Transverse colon (tissue), 4 donors: ENCODE data around the gene HMGCS2. TPM values are rescaled to one million over a fixed set of nuclear protein-coding genes. Genes with fewer than 3 reads are reported as not detected.

Experiments
- DNase-seq: peaks from one replicate; pipeline ENCODE4 v3.0.0-alpha.2; 2019
- H3K27ac ChIP-seq, 4 donors: fragments of 200-600 bp; sonication (generic); 2 replicates each; pipeline ENCODE4 v1.5.1; 2016 to 2018; ENCODE audit warnings: inconsistent platforms in 4 of 4
- H3K27me3 ChIP-seq: fragments of 200-600 bp; sonication (generic); 2 replicates; pipeline ENCODE4 v1.5.1; 2017; ENCODE audit warnings: inconsistent platforms
- H3K36me3 ChIP-seq, 4 donors: fragments of 200-600 bp; sonication (generic); 2 replicates each; pipeline ENCODE4 v1.5.1; 2017 to 2019; ENCODE audit warnings: inconsistent platforms in 4 of 4
- H3K4me1 ChIP-seq, 4 donors: fragments of 200-600 bp; sonication (generic); 2 replicates each; pipeline ENCODE4 v1.5.1; 2017 to 2020; ENCODE audit warnings: inconsistent platforms in 4 of 4
- H3K4me3 ChIP-seq, 4 donors: fragments of 200-600 bp; sonication (generic); 1 replicate in 1 of 4; 2 replicates in 3 of 4; pipeline versions ENCODE4 v1.5.1 to v1.6.1; 2017 to 2019; ENCODE audit warnings: inconsistent platforms in 4 of 4
- H3K9me3 ChIP-seq, 2 donors: fragments of 200-600 bp; sonication (generic); 2 replicates each; pipeline ENCODE4 v1.5.1; 2017 to 2019; ENCODE audit warnings: inconsistent platforms in 2 of 2
- CTCF ChIP-seq, 5 experiments: fragments of 200-600 bp in 3 of 5; fragments of 450-650 bp in 2 of 5; sonication (generic) in 3 of 5; IDR thresholded peaks; 1 replicate in 2 of 5; 2 replicates in 3 of 5; pipeline ENCODE4 v1.5.1; 2016 to 2017; ENCODE audit warnings: antibody characterized with exemption in 5 of 5, inconsistent platforms in 3 of 5, mild to moderate bottlenecking in 2 of 5, moderate library complexity in 1 of 5
- EP300 ChIP-seq: sonication (generic); formaldehyde crosslinking; IDR thresholded peaks from one replicate; pipeline ENCODE4 v1.6.1; 2017; ENCODE audit warnings: antibody characterized with exemption, low read depth
- POLR2A ChIP-seq: fragments of 450-650 bp; IDR thresholded peaks from one replicate; pipeline ENCODE4 v1.6.1; 2016; ENCODE audit warnings: antibody characterized with exemption, mild to moderate bottlenecking, moderate library complexity
- POLR2AphosphoS5 ChIP-seq, 3 donors: sonication (generic); formaldehyde crosslinking; IDR thresholded peaks; one replicate each; pipeline ENCODE4 v1.6.1; 2016; ENCODE audit warnings: antibody characterized with exemption in 3 of 3
- WGBS, 2 donors: methylation state at CpG; one replicate each; pipeline ENCODE4 v1.1.5; 2018; ENCODE audit warnings: low coverage in 1 of 2; 5-methylcytosine and 5-hydroxymethylcytosine counted together
- in situ Hi-C, 4 donors: fragments of 200-750 bp; cut with MboI; loops; one replicate each; pipeline versions ENCODE4 v1.15.0 to v1.15.1; 2017; ENCODE audit warnings: low sequenced_read_pairs in 3 of 4, low pct_ligation_motif_present in 1 of 4, low pct_unique_long_range_greater_than_20kb in 1 of 4
- intact Hi-C: fragments of 100-400 bp; cut with DNase I; formaldehyde crosslinking; loops from one replicate; pipeline ENCODE4 v1.15.1; 2023; ENCODE audit warnings: low total_unique reads
- total RNA-seq, 4 donors: library from RNA; depleted of rRNA; stranded (reverse); fragments of >200 nt; gene quantifications; one replicate each; pipeline ENCODE4 v1.1.0, GENCODE V29; 2016

HMGCS2 gene
- total RNA-seq, 4 donors from 2014 or later: 24.7 to 1,050 (median 278) TPM

GRCh38 chr1:119737040-119737682 is 31.5 kb downstream of the HMGCS2 start:
- 34 to 50% methylated on average over 6 to 16 of the region's 16 CpGs for WGBS, 2 donors
- peaks cover 0 to 5% (median 2%) of the 10 kb centered on the region in 4 donors for H3K4me1 ChIP-seq
- peak; percentile 39 for DNase-seq
- H3K36me3 ChIP-seq: no peaks in the 10 kb centered on the region
- in situ Hi-C loops: loop anchor here in 1 of 4 donors (25.0 kb wide), 1 partner anchor 125 kb away; no protein-coding TSS in a partner anchor
- intact Hi-C loops: no loop called here
- H3K27ac ChIP-seq: no peak overlapping the region
- TF ChIP-seq CTCF (IDR thresholded peaks at IDR 0.05): no peak
- no peak for TF ChIP-seq EP300
- no peak for TF ChIP-seq POLR2AphosphoS5 (IDR thresholded peaks at IDR 0.05)
- no peak for TF ChIP-seq POLR2A
- no peaks in the 10 kb centered on the region for H3K27me3 ChIP-seq
- H3K9me3 ChIP-seq: no peaks in the 10 kb centered on the region
- H3K4me3 ChIP-seq: no peak overlapping the region

GRCh38 chr1:119736649-119737039 is 32.1 kb downstream of the HMGCS2 start:
- peaks cover 0 to 5% (median 2%) of the 10 kb centered on the region in 4 donors for H3K4me1 ChIP-seq
- H3K4me3 ChIP-seq: no peak overlapping the region
- TF ChIP-seq POLR2AphosphoS5 (IDR thresholded peaks at IDR 0.05) (no peak), EP300 (no peak), CTCF (IDR thresholded peaks at IDR 0.05) (no peak), POLR2A (no peak)
- H3K36me3 ChIP-seq: no peaks in the 10 kb centered on the region
- 100% methylated on average over 2 of the region's 2 CpGs; no CpG with 5 or more reads in 1 of the 2 donors for whole genome bisulfite sequencing, 2 donors
- H3K9me3 ChIP-seq: no peaks in the 10 kb centered on the region
- no peak overlapping the region for H3K27ac ChIP-seq
- in situ Hi-C loops: loop anchor here in 1 of 4 donors (25.0 kb wide), 1 partner anchor 126 kb away; no protein-coding TSS in a partner anchor
- DNase-seq: no peak
- H3K27me3 ChIP-seq: no peaks in the 10 kb centered on the region
- intact Hi-C loops: no loop called here

GRCh38 chr1:119735217-119735616 is 33.5 kb downstream of the HMGCS2 start:
- Histone ChIP-seq H3K4me3 (no peak overlapping the region), H3K27me3 (no peaks in the 10 kb centered on the region), H3K27ac (no peak overlapping the region), H3K9me3 (no peaks in the 10 kb centered on the region), H3K4me1 (peaks cover 0 to 5% (median 2%) of the 10 kb centered on the region in 4 donors), H3K36me3 (no peaks in the 10 kb centered on the region)
- in situ Hi-C loops (loop anchor here in 1 of 4 donors (25.0 kb wide), 1 partner anchor 127 kb away; no protein-coding TSS in a partner anchor), intact Hi-C loops (no loop called here)
- no peak for TF ChIP-seq POLR2A
- TF ChIP-seq CTCF (IDR thresholded peaks at IDR 0.05): no peak
- no peak for TF ChIP-seq POLR2AphosphoS5 (IDR thresholded peaks at IDR 0.05)
- TF ChIP-seq EP300: no peak
- no peak for DNase-seq
- WGBS, 2 donors: 95 to 100% methylated on average over 3 to 14 of the region's 14 CpGs

GRCh38 chr1:119733754-119734153 is 35.0 kb downstream of the HMGCS2 start:
- no peak for DNase-seq
- no peak for TF ChIP-seq CTCF (IDR thresholded peaks at IDR 0.05)
- TF ChIP-seq EP300: no peak
- no peak for TF ChIP-seq POLR2A
- no peak for TF ChIP-seq POLR2AphosphoS5 (IDR thresholded peaks at IDR 0.05)
- Histone ChIP-seq H3K4me1 (peaks cover 0 to 5% (median 2%) of the 10 kb centered on the region in 4 donors), H3K27me3 (no peaks in the 10 kb centered on the region), H3K9me3 (no peaks in the 10 kb centered on the region), H3K36me3 (no peaks in the 10 kb centered on the region), H3K4me3 (no peak overlapping the region), H3K27ac (no peak overlapping the region)
- in situ Hi-C loops: loop anchor here in 1 of 4 donors (25.0 kb wide), 1 partner anchor 129 kb away; no protein-coding TSS in a partner anchor
- intact Hi-C loops: no loop called here
- WGBS, 2 donors: 80 to 90% methylated on average over 2 to 3 of the region's 3 CpGs
